ENCODE results near the gene DPYD. TPM values are rescaled to one million over a fixed set of nuclear protein-coding genes. Genes with fewer than 3 reads are reported as not detected.

DPYD gene
- total and polyA plus RNA-seq, 10 of the 15 experiments (the other 5 are each of a cell fraction or from before 2014, with no cell fraction given) = 5.7 to 23.8 (median 10.2) TPM

- ATAC-seq (no peak), DNase-seq (ENCODE audit: low read depth, low spot score) (no peak), FAIRE-seq (no peak)
- in situ Hi-C loops (cut with MboI) (loop anchor here (25.0 kb wide), 1 partner anchor 1843 kb away; the partner anchor contains the start of gene FRRS1), intact Hi-C loops (cut with micrococcal nuclease; ENCODE audit: unreplicated experiment) (loop anchor here (5.0 to 10.0 kb wide), 3 partner anchors 47 to 1195 kb away; partner anchors contain the start of gene PTBP2)
- Histone ChIP-seq H3K27me3 (replicated peaks in 1 of 2; ENCODE audit: control insufficient read depth in 2 of 2, insufficient read depth in 2 of 2, low read length in 1 of 2) (no peaks in the 10 kb centered on the region), H2AFZ (ENCODE audit: control insufficient read depth, low read depth, low read length) (peak overlapping the region; percentile 98), H4K20me1 (ENCODE audit: control insufficient read depth, insufficient read depth) (no peaks in the 10 kb centered on the region), H3K4me2 (ENCODE audit: control insufficient read depth, insufficient read depth) (peak overlapping the region; percentile 64), H3K27ac (ENCODE audit: control insufficient read depth, insufficient read depth) (peak overlapping the region; percentile 81; the same call in 1 of the 2 replicates), H3K9me3 (replicated peaks; ENCODE audit: control insufficient read depth, insufficient read depth, low read length) (no peaks in the 10 kb centered on the region), H3K4me1 (ENCODE audit: control insufficient read depth, insufficient read depth, low read length) (peaks cover 2% of the 10 kb centered on the region; the same call in 1 of the 2 replicates), H3K4me3 (peak overlapping the region; percentile 88), H3K9ac (ENCODE audit: control insufficient read depth, insufficient read depth, low read length) (peak overlapping the region; percentile 71), H3K36me3 (ENCODE audit: control insufficient read depth in 2 of 2, insufficient read depth in 2 of 2, low read length in 1 of 2) (no peaks in the 10 kb centered on the region), H3K79me2 (ENCODE audit: control insufficient read depth, insufficient read depth, low read length) (peaks cover 6% of the 10 kb centered on the region)
- BruUV-seq (replicated peaks) = no TSS peak
- POLR2A ChIA-PET = interaction anchor here (0.6 to 2.7 kb wide), 5 partner anchors 10 to 99 kb away, joined by 4 to 24 read pairs (median 5); no protein-coding TSS in a partner anchor
- SMC1A ChIA-PET (ENCODE audit: uncharacterized antibody, unreplicated experiment) = interaction anchor here (0.7 to 5.2 kb wide), 33 partner anchors 10 to 781 kb away, joined by 3 to 38 read pairs (median 5); no protein-coding TSS in a partner anchor
- RAD21 ChIA-PET (ENCODE audit: unreplicated experiment) = interaction anchor here (0.6 to 5.4 kb wide), 18 partner anchors 9 to 753 kb away, joined by 3 to 36 read pairs (median 4); no protein-coding TSS in a partner anchor
- TF ChIP-seq TCF12 (IDR thresholded peaks at IDR 0.05; ENCODE audit: low read depth, low read length) = no peak
- no peak for TF ChIP-seq GABPA (IDR thresholded peaks at IDR 0.05; ENCODE audit: low read depth)
- TF ChIP-seq ASH2L (IDR thresholded peaks at IDR 0.05; ENCODE audit: borderline replicate concordance, low read depth) = 0 out of 2 replicates have a peak, but pooled peaks have one; percentile 62
- no peak for TF ChIP-seq TBL1XR1 (IDR thresholded peaks at IDR 0.05; ENCODE audit: low read depth, low read length)
- CTCF ChIA-PET = interaction anchor here (0.8 to 3.5 kb wide), 9 partner anchors 10 to 783 kb away, joined by 3 to 13 read pairs (median 4); no protein-coding TSS in a partner anchor
- 2% methylated on average over 6 of the region's 6 CpGs for WGBS (ENCODE audit: insufficient coverage, insufficient replicate concordance, low lambda C conversion rate, missing lambda C conversion rate)
Measured at GRCh38 chr1:97919585-97920261, 1.1 kb downstream of the DPYD start.

Measured in GM12878 (cell line).